Erythroblast (primary cell): ENCODE measurements around the gene SMS.

Experiments used
- GATA1 ChIP-seq: IDR thresholded peaks from 2 replicates; pipeline ENCODE4 v1.6.1; 2011; ENCODE audit warnings: low read depth, mild to moderate bottlenecking, control low read depth, low read length, moderate library complexity
- POLR2A ChIP-seq: IDR thresholded peaks from 2 replicates; pipeline ENCODE4 v1.6.1; 2011; ENCODE audit warnings: mild to moderate bottlenecking, low read length

- TF ChIP-seq POLR2A (no peak), GATA1 (no peak)
Measured at GRCh38 chrX:21929209-21929608, 11.3 kb upstream of the SMS start.
